Hematopoietic multipotent progenitor cell treated with erythropoietin and hydrocortisone succinate and interleukin-3 and kit ligand, for 4 days (in vitro differentiated cells): Measurements from ENCODE around the gene NBEA.

ENCODE experiments used
- DNase-seq: peaks from one replicate; pipeline ENCODE4 v3.0.0-alpha.2; 2015

The NBEA gene

GRCh38 chr13:35292329-35292728 is 350.3 kb downstream of the NBEA start:
- DNase-seq: no peak

- no peak for DNase-seq
Measured at GRCh38 chr13:35293579-35294226, 351.6 kb downstream of the NBEA start.

GRCh38 chr13:35309706-35310105 is 367.6 kb downstream of the NBEA start:
- peak; percentile 22 for DNase-seq

- no peak for DNase-seq
Measured at GRCh38 chr13:35332134-35332533, 390.1 kb downstream of the NBEA start.

GRCh38 chr13:35333157-35333556 is 391.1 kb downstream of the NBEA start:
- no peak for DNase-seq

- no peak for DNase-seq
Measured at GRCh38 chr13:35342440-35342839, 400.4 kb downstream of the NBEA start.

- no peak for DNase-seq
Measured at GRCh38 chr13:35343417-35343816, 401.3 kb downstream of the NBEA start.

- DNase-seq: no peak
Measured at GRCh38 chr13:35345992-35346391, 403.9 kb downstream of the NBEA start.

GRCh38 chr13:35346494-35346893 is 404.4 kb downstream of the NBEA start:
- DNase-seq: no peak

- no peak for DNase-seq
Measured at GRCh38 chr13:35347679-35348205, 405.7 kb downstream of the NBEA start.

- DNase-seq: no peak
Measured at GRCh38 chr13:35349052-35349451, 407.0 kb downstream of the NBEA start.

- peak; percentile 82 for DNase-seq
Measured at GRCh38 chr13:35349673-35350278, 407.7 kb downstream of the NBEA start.

GRCh38 chr13:35354285-35354684 is 412.2 kb downstream of the NBEA start:
- DNase-seq: no peak

GRCh38 chr13:35354882-35355281 is 412.8 kb downstream of the NBEA start:
- no peak for DNase-seq

- peak; percentile 83 for DNase-seq
Measured at GRCh38 chr13:35356572-35356971, 414.5 kb downstream of the NBEA start.

- no peak for DNase-seq
Measured at GRCh38 chr13:35365883-35366282, 423.8 kb downstream of the NBEA start.

GRCh38 chr13:35367586-35367985 is 425.5 kb downstream of the NBEA start:
- DNase-seq: no peak

GRCh38 chr13:35378939-35379338 is 436.9 kb downstream of the NBEA start:
- no peak for DNase-seq

- no peak for DNase-seq
Measured at GRCh38 chr13:35379663-35380062, 437.6 kb downstream of the NBEA start.

GRCh38 chr13:35387682-35388250 is 445.7 kb downstream of the NBEA start:
- no peak for DNase-seq

GRCh38 chr13:35388441-35389355 is 446.6 kb downstream of the NBEA start:
- DNase-seq: no peak

- no peak for DNase-seq
Measured at GRCh38 chr13:35389535-35389934, 447.5 kb downstream of the NBEA start.

- DNase-seq: no peak
Measured at GRCh38 chr13:35392768-35393167, 450.7 kb downstream of the NBEA start.
